NCI-H1092 (cell line): ENCODE measurements around the gene SLC26A8.
"Not testable (repeated sequence)": the region's sequence is repeated elsewhere in the genome, so short reads cannot be mapped to it uniquely, and the experiment has no call there.

Experiments used
- DNase-seq: peaks from one replicate; lab custom pipeline; 2025; lab: John Stamatoyannopoulos, UW

SLC26A8 gene

GRCh38 chr6:36050305-36050704 is 25.9 kb upstream of the SLC26A8 start:
- no peak for DNase-seq

GRCh38 chr6:36049582-36049981 is 25.1 kb upstream of the SLC26A8 start:
- DNase-seq = no peak

GRCh38 chr6:36042618-36043260 is 18.3 kb upstream of the SLC26A8 start:
- DNase-seq = no peak

- DNase-seq = no peak
These were observed 16.5 kb upstream of the SLC26A8 start for GRCh38 chr6:36040958-36041357.

- no peak for DNase-seq
These were observed 14.7 kb upstream of the SLC26A8 start for GRCh38 chr6:36039112-36039511.

GRCh38 chr6:36038120-36038876 is 13.9 kb upstream of the SLC26A8 start:
- no peak for DNase-seq

- no peak for DNase-seq
These were observed 10.8 kb upstream of the SLC26A8 start for GRCh38 chr6:36035225-36035624.

- no peak for DNase-seq
These were observed 10.0 kb upstream of the SLC26A8 start for GRCh38 chr6:36034441-36034840.

- no peak for DNase-seq
These were observed 9.5 kb upstream of the SLC26A8 start for GRCh38 chr6:36033935-36034334.

GRCh38 chr6:36033144-36033543 is 8.7 kb upstream of the SLC26A8 start:
- DNase-seq = not testable (repeated sequence)

GRCh38 chr6:36032261-36032660 is 7.8 kb upstream of the SLC26A8 start:
- no peak for DNase-seq

- no peak for DNase-seq
These were observed 5.0 kb upstream of the SLC26A8 start for GRCh38 chr6:36029464-36029863.

- DNase-seq = no peak
These were observed 4.5 kb upstream of the SLC26A8 start for GRCh38 chr6:36028877-36029324.

- peak; percentile 32 for DNase-seq
These were observed 3.8 kb upstream of the SLC26A8 start for GRCh38 chr6:36028088-36028876.

GRCh38 chr6:36027501-36028087 is 3.2 kb upstream of the SLC26A8 start, which contains the start of gene MAPK14:
Gene MAPK14, plus strand, starts transcription at chr6:36027808. Its CDS starts 350 bp downstream, at chr6:36028158.
- DNase-seq = peak; percentile 100

- DNase-seq = no peak
These were observed 1.5 kb upstream of the SLC26A8 start for GRCh38 chr6:36025932-36026327.

GRCh38 chr6:36025260-36025931 is 955 bp upstream of the SLC26A8 start:
- no peak for DNase-seq

GRCh38 chr6:36020154-36020553 is 4.3 kb downstream of the SLC26A8 start:
- DNase-seq = no peak

GRCh38 chr6:36019167-36019566 is 5.3 kb downstream of the SLC26A8 start:
- DNase-seq = no peak

- DNase-seq = no peak
These were observed 6.1 kb downstream of the SLC26A8 start for GRCh38 chr6:36018339-36018738.

- DNase-seq = no peak
These were observed 8.8 kb downstream of the SLC26A8 start for GRCh38 chr6:36015666-36016065.

- no peak for DNase-seq
These were observed 24.0 kb downstream of the SLC26A8 start for GRCh38 chr6:36000451-36000850.
